ENCODE measurements around the gene RYR1.

DNA sequence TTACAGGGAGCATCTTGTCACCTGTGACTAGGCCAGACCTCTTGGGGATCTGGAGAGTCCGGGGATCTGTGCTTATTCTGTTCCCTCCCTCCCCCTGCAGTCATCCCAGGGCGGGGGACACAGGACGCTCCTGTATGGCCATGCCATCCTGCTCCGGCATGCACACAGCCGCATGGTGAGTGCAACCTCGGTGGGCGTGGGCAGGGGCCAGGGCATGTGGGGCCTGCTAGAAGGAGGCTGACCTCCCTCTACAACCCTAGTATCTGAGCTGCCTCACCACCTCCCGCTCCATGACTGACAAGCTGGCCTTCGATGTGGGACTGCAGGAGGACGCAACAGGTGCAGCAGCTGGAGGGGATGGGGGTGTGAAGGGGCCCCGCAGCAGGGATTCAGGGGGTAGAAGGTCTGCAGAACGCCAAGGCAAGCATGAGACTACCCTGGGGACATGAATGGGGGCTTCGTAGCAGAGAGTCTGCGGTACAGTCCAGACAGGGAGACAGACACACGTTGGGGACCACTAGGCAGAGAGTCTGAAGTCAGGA, 10.0 kb downstream of the RYR1 start:
- TF ChIP-seq CTCF (conservative IDR thresholded peaks at IDR 0.05; ENCODE audit: low read length) (no peak), EZH2phosphoT487 (IDR thresholded peaks at IDR 0.05; ENCODE audit: borderline replicate concordance) (no peak)

Data from Loucy (cell line).